ENCODE measurements around the gene NQO2. TPM values are rescaled to one million over a fixed set of nuclear protein-coding genes. Genes with fewer than 3 reads are reported as not detected.

Gene NQO2
- 10.7 and 19.2 TPM in 2 replicates for total RNA-seq

DNA sequence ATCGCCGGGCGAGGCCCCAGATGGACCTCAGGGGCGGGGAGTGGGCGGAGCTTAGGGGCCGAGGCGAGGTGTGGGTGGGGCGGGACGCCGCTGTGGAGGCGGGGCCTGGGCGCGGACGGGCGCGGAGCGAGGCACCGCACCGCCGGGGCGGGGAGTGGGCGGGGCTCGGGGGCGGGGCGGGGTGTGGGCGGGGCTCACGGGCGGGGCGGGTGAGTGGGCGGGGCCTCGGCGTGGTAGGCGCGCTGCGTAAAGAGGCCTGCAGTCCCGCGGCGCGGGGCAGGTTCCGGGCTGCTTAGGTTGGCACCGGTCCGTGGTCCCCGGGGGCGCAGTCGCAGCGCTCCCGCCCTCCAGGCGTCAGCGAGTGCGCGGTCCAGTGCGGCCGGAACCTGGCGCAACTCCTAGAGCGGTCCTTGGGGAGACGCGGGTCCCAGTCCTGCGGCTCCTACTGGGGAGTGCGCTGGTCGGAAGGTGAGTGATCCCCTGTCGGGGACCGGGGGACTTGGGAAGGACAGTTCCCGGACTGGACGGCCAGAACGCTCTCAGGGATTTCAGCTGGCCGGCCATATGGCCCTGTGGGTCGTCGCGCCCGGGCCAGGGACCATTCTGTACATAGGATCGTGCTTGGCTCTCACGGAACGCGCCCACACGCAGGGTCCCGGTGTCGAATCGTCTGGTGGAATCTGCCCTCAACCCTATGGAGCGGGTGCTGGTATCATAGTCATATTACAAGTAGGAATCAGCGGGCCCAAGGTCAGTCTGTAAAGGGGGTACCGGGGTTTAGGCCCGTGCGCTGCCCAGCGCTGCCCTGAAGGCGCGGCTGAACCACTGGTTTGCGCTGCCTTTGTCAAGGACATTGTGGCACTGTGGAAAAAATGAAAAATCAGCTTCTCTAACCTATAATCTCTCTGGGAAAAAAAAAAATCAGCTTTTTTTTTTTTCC is at the start of gene NQO2:
NQO2 (plus strand) TSS at position 277 of the 940 bp plus-strand sequence. CDS start 6,659 bp downstream, outside the sequence.
- TF ChIP-seq, protein P1, sequence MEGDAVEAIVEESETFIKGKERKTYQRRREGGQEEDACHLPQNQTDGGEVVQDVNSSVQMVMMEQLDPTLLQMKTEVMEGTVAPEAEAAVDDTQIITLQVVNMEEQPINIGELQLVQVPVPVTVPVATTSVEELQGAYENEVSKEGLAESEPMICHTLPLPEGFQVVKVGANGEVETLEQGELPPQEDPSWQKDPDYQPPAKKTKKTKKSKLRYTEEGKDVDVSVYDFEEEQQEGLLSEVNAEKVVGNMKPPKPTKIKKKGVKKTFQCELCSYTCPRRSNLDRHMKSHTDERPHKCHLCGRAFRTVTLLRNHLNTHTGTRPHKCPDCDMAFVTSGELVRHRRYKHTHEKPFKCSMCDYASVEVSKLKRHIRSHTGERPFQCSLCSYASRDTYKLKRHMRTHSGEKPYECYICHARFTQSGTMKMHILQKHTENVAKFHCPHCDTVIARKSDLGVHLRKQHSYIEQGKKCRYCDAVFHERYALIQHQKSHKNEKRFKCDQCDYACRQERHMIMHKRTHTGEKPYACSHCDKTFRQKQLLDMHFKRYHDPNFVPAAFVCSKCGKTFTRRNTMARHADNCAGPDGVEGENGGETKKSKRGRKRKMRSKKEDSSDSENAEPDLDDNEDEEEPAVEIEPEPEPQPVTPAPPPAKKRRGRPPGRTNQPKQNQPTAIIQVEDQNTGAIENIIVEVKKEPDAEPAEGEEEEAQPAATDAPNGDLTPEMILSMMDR (IDR thresholded peaks at IDR 0.05; ENCODE audit: insufficient read depth, low read length, poor library complexity, severe bottlenecking) = peak; percentile 2
- H3K4me3 ChIP-seq (ENCODE audit: low read depth, low read length) = peak within 1 kb of the TSS; percentile 76
- no peaks in the 10 kb centered on the region for H3K27me3 ChIP-seq (ENCODE audit: control insufficient read depth, insufficient read depth, low read length)
- no peaks in the 10 kb centered on the region for H3K36me3 ChIP-seq (ENCODE audit: control insufficient read depth, insufficient read depth, low read length)
- no peak for DNase-seq (ENCODE audit: low read depth)

DNA sequence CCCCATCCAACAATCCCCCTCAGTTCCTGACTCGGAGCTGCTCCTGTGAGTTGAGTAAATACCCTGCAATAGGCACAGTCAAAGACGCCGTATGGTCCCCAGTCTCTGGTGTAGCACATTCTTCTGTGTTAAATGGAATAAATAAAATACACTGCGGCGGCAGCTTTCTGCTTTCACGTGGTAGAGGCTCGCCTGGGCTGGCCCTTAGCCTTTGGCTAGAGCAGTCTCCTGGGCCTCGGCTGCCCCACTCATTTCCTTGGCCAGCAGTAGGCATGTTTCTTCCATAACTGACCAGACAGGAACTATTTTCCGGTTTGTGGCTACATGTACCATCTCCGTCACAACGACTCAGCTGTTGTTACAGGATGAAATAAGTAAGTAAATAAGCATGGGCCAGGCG is 49.0 kb upstream of the NQO2 start:
- no peak for DNase-seq (ENCODE audit: low read depth)
- TF ChIP-seq, protein P1 (IDR thresholded peaks at IDR 0.05; ENCODE audit: insufficient read depth, low read length, poor library complexity, severe bottlenecking) = no peak
- H3K27me3 ChIP-seq (ENCODE audit: control insufficient read depth, insufficient read depth, low read length) = no peaks in the 10 kb centered on the region
- H3K4me3 ChIP-seq (ENCODE audit: low read depth, low read length) = no peak overlapping the region
- peaks cover 4% of the 10 kb centered on the region for H3K36me3 ChIP-seq (ENCODE audit: control insufficient read depth, insufficient read depth, low read length)

DNA sequence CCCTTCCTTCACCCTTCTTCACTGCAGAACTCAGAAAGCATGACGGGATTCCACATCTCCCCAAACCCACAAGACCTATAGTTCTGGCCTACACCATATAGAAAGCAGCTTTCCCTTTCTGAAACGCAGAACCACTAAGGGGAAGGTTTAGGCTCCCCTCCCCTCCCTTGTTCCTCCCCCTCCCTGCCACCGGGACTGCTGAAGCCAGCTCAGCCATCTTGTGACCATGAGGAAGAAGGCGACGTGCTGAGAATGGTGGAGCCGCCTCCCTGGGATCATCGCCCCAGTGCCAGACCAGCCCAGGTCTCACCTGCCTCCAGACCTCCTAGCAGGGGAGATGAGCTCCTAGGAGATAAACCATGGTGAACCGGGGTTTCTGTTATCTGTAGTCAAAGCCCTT is 48.0 kb upstream of the NQO2 start:
- Histone ChIP-seq H3K36me3 (ENCODE audit: control insufficient read depth, insufficient read depth, low read length) (peaks cover 4% of the 10 kb centered on the region), H3K4me3 (ENCODE audit: low read depth, low read length) (no peak overlapping the region), H3K27me3 (ENCODE audit: control insufficient read depth, insufficient read depth, low read length) (no peaks in the 10 kb centered on the region)
- TF ChIP-seq, protein P1 (IDR thresholded peaks at IDR 0.05; ENCODE audit: insufficient read depth, low read length, poor library complexity, severe bottlenecking) = no peak
- DNase-seq (ENCODE audit: low read depth) = no peak

GRCh38 chr6:2952557-2953095 is 47.1 kb upstream of the NQO2 start:
- Histone ChIP-seq H3K36me3 (ENCODE audit: control insufficient read depth, insufficient read depth, low read length) (peaks cover 4% of the 10 kb centered on the region), H3K27me3 (ENCODE audit: control insufficient read depth, insufficient read depth, low read length) (no peaks in the 10 kb centered on the region), H3K4me3 (ENCODE audit: low read depth, low read length) (no peak overlapping the region)
- TF ChIP-seq, protein P1 (IDR thresholded peaks at IDR 0.05; ENCODE audit: insufficient read depth, low read length, poor library complexity, severe bottlenecking) = peak; percentile 99
- peak; percentile 47 for DNase-seq (ENCODE audit: low read depth)

DNA sequence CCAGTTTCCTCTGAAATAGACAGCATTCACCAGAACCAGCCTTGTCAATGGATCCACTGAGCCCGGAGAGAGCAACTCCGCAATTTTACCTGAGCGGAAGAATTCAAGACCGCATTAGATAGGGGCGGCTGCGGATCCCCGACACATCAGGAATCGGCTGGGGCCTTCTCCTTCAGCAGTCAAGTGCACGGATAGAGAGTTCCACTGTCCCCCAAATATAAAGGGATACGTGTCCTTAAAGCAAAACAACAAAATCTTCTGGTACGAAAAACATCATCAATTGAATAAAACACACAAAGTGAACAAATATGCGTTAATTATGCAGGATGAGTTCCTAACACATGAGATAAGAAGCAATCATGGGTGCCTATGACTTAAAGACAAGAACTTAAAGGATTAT is 46.6 kb upstream of the NQO2 start:
- Histone ChIP-seq H3K4me3 (ENCODE audit: low read depth, low read length) (no peak overlapping the region), H3K27me3 (ENCODE audit: control insufficient read depth, insufficient read depth, low read length) (no peaks in the 10 kb centered on the region), H3K36me3 (ENCODE audit: control insufficient read depth, insufficient read depth, low read length) (peaks cover 3% of the 10 kb centered on the region)
- DNase-seq (ENCODE audit: low read depth) = no peak
- TF ChIP-seq, protein P1 (IDR thresholded peaks at IDR 0.05; ENCODE audit: insufficient read depth, low read length, poor library complexity, severe bottlenecking) = no peak

Data from kidney epithelial cell (primary cell).